ENCODE measurements around the gene EID2.

The EID2 gene

DNA sequence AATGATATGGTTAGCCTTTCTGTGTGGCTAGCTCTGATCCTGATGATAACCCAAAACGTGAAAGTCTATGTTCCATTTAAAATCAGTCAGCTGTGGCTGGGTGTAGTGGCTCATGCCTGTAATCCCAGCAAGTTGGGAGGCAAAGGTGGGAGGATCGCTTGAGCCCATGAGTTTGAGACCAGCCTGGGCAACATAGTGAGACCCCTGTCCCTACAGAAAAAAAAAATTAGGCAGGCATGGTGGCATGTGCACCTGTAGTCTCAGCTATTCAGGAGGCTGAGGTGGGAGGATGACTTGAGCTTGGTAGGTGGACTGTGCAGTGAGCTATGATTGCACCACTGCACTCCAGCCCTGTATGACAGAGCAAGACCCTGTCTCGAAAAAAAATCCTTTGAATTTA, 6.2 kb downstream of the EID2 start:
- no peak for DNase-seq (ENCODE audit: low read depth)

DNA sequence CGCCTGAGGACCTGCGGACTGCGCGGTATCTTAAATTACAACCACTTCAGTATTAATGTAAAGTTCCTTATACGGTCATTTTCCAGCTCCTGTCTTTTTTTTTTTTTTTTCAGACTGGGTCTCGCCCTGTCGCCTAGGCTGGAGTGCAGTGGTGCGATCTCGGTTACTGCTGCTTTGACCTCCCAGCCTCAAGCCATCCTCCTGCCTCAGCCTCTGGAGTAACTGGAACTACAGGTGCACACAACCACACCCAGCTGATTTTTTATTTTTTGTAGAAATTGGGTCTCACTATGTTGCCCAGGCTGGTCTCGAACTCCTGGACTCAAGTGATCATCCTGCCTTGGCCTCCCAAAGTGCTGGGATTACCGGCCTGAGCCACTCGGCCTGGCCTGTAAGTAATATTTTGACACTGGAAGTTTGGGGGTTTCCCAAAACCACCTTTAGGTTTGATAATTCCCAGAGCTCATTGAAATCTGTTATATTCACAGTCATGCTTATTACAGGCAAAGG, 6.9 kb downstream of the EID2 start:
- no peak for DNase-seq (ENCODE audit: low read depth)

DNA sequence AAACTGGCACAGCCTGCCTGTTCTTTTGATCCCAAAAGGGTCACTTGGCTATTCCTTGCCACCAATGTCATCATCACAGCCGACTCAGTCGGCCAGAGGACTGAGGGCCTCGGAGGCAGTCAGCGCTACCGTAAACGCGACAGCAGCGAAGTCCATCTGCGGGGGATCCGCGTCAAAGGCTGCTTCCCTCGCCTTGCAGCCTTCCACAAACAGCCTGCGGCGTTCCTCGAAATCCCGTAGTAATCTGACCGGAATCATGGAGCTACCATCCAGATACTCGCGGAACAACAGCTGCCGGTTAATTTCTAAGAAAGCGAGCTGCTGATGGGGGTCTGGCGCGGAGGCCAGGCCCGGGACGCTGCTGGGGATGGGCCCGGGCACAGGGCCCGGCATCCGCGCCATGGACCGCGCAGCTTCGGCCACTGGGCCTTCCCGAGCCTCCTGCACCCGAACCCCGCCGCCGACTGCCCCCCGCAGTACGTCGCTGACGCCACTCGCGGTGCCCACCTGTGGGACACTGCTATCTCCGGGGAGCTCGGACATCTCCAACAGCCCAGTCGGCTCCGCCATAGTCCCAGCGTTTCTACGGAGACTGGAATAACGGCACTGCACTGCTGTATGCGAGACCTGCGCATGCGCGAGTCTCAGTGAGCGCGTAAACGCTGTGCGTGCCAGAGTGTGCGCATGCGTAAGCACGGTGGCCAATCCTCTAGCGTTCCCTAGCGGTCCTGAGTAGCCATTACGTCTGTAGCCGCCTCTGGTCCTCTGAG, 7.5 kb downstream of the EID2 start, which contains the start of gene EID2B:
EID2B (minus strand) TSS at position 620 of the 770 bp plus-strand sequence; CDS start at position 570, 50 bp downstream.
- DNase-seq (ENCODE audit: low read depth): peak; percentile 64

DNA sequence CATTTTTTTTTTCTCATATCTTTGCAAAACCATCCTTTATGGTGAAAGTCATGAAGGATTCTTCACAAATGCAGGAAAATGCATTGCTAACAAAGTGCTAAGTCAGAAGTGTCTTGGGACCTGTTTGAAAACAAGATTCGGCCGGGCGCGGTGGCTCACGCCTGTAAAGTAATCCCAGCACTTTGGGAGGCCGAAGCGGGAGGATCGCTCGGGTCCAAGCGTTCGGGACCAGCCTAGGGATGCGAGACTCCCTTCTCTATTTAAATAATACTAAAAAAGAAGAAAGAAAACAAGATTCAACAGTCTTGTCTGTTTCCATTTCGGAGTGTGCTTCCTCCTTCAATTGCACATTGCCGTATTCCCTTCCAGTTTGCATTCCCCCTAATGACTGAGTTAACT, 8.1 kb downstream of the EID2 start:
- DNase-seq (ENCODE audit: low read depth): no peak

DNA sequence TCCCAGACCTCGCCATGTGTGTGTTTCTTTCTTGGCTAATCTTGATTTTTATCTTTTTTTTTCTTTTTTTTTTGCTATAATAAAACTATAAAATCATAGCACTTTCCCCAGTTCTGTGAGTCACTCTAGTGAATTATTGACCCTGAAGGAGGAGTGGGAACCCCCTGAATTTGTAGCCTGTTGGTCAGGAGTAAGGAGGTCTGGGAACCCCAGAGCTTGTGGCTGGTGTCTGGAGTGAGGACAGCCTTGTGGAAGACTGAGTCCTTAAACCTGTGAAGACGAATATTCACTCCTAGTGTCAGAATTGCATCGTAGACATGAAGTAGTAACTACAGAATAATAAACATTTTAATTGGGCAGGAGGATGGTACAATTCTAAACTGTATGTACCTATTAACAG, 14.8 kb downstream of the EID2 start:
- no peak for DNase-seq (ENCODE audit: low read depth)

DNA sequence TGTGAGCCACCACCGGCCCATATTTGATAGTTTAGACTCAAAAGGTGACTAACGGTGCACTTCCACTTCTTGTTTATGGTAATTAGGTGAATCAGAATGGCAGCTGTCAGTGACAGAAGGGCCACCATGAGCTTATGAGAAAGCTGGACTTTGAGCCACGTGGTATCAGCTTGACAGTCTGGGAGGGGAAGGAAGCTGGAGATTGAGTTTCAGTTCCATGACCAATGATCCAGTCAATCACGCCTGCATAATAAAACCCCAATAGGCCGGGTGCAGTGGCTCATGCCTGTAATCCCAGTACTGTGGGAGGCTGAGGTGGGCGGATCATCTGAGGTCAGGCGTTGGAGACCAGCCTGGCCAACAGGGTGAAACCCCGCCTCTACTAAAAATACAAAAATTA, 15.5 kb downstream of the EID2 start:
- no peak for DNase-seq (ENCODE audit: low read depth)

DNA sequence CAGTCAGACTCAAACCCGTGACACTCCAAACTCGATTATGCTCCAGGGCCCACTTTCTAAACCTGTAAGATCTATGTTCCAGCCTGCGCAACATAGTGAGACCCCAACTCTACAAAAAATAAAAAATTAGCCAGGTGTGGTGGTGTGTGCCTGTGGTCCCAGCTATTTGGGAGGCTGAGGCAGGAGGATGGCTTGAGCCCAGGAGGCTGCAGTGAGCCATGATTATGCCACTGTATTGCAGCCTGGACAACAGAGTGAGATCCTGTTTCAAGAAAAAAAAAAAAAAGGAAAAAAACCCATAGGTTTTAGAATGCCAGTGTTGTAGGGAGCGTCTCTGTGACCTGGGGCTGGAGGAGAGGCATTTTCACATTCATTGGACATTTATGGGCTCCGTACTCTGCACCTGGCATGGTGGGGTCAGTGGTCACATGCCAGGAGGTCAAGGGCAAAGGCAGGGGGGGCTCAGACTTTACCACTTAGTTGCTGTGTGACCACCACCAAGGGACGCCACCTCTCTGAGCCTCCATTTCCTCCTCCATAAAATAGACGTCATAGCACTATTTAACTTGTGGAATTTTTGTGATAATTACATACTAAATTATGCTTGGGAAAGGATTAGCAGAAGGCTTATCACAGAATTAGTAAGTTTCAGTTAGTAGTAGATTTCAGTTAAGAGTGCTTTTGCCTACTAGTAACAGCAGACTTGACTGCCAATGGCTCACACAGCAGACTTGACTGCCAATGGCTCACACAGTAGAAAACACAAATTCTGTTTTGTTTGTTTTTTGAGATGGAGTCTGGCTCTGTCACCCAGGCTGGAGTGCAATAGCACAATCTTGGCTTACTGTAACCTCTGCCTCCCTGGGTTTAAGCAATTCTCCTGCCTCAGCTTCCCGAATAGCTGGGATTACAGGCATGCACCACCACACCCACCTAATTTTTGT, 19.1 kb downstream of the EID2 start:
- no peak for DNase-seq (ENCODE audit: low read depth)

DNA sequence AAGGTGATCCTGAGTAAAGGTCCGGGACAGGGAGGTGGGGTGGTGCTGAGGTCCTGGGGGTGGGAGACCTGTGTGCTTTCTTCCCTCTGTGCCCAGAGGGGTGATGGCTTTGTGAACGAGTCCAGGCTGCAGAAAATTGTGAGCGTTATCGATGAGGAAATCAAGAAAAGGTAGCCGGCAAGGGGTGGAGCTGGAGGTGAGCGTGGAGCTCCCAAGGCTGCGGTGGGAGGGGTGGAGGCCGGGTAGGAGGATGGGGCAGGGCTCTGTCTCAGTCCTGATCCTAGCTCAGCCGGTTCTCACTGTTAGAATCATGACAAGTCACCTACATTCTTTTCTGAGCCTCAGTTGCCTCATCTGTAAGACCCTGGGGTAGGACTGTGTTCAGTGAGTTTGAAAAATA, 21.0 kb downstream of the EID2 start:
- no peak for DNase-seq (ENCODE audit: low read depth)

DNA sequence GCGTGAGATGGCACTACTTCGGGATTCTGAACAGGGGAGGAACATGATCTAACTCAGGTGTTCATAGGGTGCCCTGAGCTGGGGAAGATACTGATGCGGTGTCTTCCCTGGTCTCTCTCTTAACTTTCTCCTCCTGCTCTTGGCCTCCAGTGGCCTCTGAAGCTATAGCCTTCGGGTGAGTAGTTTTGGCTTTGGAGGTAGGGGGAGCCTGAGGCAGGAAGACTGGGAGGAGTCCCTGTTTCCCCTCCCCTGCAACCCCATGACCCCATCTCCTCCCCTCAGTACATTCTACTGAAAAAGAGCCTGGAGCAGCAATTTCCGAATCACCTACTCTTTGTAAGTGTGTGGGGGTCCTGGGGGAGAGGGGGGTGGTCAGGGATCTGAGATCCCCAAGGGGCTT, 21.5 kb downstream of the EID2 start:
- DNase-seq (ENCODE audit: low read depth): no peak

DNA sequence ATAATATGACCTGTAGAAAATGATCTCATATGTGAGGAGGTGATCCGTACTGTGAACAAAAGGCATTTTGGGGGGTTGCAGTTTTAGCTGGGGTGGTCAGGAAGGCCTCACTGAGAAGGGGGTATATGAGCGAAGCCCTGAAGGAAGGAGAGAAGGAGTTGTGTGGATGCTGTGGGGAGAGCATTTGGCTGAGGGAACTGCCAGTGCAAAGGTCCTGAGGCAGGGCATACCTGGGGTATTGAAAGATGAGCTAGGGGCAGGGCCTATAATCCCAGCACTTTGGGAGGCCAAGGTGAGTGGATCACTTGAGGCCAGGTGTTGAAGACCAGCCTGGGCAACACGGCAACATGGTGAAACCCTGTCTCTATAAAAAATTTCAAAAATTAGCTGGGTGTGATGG, 22.5 kb downstream of the EID2 start:
- no peak for DNase-seq (ENCODE audit: low read depth)

DNA sequence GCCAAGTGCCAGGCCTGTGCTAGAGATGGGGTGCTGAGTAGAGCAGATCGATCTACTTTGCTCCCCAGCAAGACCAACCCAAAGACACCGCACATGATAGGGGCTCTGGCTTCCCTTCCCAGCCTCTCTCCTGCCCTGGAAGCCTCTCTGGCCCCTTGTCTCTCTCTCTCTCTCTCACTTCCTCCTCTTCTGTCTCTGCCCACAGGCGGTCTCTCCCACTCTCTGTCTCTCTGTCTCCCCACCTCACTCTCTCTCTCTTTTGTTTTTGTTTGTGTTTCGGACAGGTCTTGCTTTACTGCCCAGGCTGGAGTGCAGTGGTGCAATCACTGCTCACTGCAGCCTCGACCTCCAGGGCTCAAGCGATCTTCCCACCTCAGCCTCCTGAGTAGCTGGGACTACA, 23.7 kb downstream of the EID2 start:
- DNase-seq (ENCODE audit: low read depth): no peak

DNA sequence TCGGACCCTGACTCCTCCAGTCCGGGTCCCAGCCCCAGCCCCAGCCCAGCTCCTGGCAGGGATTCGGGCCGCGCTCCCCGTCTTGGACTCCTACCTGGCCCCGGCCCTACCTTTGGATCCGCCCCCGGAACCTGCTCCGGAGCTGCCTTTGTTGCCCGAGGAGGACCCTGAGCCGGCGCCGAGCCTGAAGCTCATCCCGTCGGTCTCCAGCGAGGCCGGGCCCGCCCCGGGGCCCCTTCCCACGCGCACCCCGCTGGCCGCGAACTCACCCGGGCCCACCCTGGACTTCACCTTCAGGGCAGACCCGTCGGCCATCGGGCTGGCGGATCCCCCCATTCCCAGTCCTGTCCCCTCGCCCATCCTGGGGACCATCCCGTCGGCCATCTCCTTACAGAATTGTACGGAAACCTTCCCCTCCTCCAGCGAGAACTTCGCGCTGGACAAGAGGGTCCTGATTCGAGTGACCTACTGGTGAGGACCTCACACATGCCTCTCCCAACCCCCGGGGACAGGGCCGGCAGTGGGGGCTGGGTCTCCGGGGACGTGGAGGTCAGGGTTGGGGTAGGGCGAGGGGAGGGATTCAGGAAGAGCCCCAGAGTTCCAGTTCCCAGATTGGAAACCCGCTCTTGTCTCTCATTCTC, 24.3 kb downstream of the EID2 start:
- no peak for DNase-seq (ENCODE audit: low read depth)

DNA sequence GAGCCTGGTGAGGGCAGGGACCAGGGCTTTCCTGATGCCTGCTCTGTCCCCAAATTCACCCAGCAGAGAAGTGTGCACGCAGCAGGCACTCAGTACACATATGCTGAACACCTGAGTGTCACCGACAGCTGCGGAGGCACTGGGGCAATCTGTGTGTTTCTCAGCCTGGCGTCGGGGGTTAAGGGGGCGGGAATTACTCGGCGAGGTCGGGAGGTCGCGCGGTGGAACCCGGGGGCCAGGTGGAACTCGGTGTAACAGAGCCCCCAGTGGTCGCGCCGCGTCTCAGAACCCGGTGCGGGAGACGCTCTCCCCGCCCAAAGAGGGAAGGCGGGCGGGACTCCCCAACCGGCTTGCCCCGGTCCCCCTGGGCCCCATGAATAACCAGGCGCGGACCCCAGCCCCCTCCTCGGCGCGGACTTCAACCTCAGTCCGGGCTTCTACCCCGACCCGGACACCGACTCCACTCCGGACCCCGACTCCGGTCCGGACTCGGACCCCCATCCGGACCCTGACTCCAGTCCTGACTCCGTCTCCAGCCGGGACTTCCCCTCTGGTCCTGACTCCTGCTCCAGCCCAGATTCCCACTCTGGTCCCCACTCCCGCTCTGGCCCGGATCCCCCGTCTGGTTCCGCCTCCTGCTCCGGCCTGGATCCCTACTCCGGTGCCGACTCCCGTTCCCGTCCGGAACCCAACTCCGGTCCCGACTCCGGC, 25.0 kb downstream of the EID2 start, which contains the start of gene SELENOV:
SELENOV (plus strand) TSS at position 300 of the 711 bp plus-strand sequence; CDS start at position 374, 74 bp downstream.
- DNase-seq (ENCODE audit: low read depth): no peak

DNA sequence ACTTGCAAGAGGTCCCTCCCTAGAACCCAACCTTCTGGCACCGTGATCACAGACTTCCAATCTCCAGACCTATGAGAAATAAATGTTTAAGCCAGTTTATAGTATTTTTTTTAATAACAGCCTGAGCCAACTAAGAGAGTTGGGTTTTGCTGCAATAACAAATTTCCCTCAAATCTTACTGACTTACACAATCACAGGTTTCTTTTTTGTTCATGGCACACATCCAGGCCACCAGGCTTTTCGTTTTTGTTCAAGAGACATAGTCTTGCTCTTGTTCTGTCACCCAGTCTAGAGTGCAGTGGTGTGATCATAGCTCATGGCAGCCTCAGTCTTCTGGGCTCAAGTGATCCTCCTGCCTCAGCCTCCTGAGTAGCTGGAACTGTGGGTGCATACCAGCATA, 27.0 kb downstream of the EID2 start:
- DNase-seq (ENCODE audit: low read depth): no peak

DNA sequence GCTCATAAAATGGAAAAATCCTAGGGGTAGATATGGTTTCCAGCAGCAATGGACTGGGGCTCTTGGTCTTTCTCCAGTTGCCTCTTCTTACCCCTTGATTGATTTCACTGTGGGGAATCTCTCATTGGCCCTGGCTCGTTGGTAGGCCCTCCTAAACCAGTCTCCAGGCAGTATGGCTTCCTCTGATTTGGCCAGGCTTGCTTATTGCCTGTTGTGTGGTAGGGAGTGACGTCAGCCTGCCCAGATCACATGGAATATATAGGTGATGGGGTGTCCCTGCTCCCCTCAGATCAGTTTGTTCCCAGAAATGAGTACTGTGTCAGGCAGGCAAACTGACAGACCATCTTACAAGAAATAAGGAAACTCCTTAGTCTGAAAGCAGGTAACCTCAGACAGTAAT, 30.7 kb downstream of the EID2 start:
- DNase-seq (ENCODE audit: low read depth): no peak

DNA sequence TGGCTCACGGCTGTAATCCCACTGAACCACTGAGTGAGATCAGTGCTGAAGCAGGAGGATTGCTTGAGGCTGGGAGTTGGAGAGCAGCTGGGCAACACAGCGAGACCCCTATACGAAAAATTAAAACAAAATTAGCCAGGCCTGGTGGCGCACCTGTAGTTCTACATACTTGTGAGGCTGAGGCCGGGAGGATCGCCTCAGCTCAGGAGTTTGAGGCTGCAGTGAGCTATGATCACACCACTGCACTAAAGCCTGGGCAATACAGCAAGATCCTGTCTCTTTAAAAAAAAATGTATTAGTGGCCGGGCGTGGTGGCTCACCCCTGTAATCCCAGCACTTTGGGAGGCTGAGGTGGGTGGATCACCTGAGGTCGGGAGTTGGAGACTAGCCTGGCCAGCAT, 31.3 kb downstream of the EID2 start:
- no peak for DNase-seq (ENCODE audit: low read depth)

DNA sequence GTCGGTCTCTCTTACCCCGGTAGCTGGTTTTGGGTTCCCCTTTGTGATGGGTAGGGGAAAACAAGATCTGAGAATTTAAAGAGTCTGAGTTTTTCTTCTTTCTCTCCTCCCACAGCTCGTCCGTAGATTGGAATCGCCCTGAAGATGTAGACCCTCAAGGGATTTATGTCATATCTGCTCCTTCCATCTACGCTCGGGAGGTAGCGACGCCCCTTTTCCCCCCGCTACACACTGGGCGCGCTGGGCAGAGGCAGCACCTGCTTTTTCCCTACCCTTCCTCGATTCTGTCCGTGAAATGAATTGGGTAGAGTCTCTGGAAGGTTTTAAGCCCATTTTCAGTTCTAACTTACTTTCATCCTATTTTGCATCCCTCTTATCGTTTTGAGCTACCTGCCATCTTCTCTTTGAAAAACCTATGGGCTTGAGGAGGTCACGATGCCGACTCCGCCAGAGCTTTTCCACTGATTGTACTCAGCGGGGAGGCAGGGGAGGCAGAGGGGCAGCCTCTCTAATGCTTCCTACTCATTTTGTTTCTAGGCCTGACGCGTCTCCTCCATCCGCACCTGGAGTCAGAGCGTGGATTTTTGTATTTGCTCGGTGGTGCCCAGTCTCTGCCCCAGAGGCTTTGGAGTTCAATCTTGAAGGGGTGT, 32.1 kb downstream of the EID2 start:
- DNase-seq (ENCODE audit: low read depth): no peak

DNA sequence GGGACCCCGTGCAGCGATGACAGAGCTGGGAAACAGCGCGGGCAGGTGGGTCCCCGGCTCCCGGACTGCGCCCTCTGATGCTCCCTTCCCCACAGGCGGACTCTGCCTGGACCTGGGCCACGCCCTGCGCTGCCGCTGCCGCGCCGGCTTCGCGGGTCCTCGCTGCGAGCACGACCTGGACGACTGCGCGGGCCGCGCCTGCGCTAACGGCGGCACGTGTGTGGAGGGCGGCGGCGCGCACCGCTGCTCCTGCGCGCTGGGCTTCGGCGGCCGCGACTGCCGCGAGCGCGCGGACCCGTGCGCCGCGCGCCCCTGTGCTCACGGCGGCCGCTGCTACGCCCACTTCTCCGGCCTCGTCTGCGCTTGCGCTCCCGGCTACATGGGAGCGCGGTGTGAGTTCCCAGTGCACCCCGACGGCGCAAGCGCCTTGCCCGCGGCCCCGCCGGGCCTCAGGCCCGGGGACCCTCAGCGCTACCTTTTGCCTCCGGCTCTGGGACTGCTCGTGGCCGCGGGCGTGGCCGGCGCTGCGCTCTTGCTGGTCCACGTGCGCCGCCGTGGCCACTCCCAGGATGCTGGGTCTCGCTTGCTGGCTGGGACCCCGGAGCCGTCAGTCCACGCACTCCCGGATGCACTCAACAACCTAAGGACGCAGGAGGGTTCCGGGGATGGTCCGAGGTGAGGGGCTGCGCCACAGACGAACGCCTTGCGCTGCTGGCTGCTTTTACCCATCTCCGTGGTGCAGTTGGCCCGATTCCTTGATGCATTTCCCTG, 32.8 kb downstream of the EID2 start:
- no peak for DNase-seq (ENCODE audit: low read depth)

DNA sequence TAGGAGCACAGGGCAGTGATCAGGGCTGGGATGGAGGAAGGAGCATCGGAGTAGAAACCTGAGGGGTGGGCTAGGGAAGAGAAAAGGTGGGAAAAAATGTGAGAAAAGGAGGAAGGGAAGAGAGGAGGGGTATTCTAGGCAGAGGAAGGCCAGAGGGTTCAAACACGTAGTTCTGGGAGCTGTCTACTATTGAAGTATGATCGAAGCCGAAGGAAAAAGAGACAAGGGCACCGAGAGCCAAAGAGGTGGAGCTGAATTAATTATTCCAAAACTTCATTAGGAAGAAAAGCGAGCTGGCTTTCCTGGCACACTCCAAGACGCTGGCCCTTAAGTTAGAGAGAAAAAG, 33.4 kb downstream of the EID2 start:
- no peak for DNase-seq (ENCODE audit: low read depth)

DNA sequence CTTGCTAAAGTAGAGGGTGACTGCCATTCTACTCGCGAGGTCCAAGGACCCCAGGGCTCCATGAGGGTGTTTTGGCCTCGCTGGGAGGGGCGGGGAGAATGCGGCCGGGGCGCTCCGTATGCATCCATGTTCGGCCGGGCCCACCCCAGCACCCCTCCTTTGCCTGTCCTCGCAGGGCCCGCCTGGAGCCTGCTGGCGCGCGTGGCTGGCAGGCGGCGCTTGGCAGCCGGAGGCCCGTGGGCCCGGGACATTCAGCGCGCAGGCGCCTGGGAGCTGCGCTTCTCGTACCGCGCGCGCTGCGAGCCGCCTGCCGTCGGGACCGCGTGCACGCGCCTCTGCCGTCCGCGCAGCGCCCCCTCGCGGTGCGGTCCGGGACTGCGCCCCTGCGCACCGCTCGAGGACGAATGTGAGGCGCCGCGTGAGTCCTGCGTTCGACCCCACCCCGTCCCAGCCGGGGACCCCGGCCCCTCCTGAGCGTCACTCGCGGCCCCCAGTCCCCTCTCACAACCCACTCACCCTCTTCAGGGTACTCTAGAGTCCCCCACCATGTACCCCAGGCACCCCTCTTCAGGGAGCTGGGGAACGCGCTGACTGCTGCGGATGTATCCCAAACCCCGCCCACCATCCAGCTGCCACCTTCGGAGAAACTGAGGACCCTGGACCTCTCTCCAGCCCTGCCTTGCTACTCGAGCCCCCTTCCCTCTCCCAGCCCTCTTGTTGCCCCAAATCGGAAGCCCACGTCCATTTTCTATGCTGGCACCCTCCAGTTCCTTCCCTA, 37.1 kb downstream of the EID2 start:
- no peak for DNase-seq (ENCODE audit: low read depth)
